Left ventricle myocardium inferior (tissue), 1 donor: ENCODE measurements around the gene HMHB1. TPM values are rescaled to one million over a fixed set of nuclear protein-coding genes. Genes with fewer than 3 reads are reported as not detected.

Experiments used
- DNase-seq: peaks from one replicate; pipeline ENCODE4 v3.0.0-alpha.2; 2020
- H3K27ac ChIP-seq: fragments of 200-600 bp; replicated peaks from 2 replicates; pipeline ENCODE4 v1.8.0; 2021
- H3K27me3 ChIP-seq: fragments of 200-600 bp; 2 replicates; pipeline ENCODE4 v1.8.0; 2021; ENCODE audit warnings: low read depth
- H3K36me3 ChIP-seq: fragments of 200-600 bp; 2 replicates; pipeline ENCODE4 v1.8.0; 2021
- H3K4me1 ChIP-seq: fragments of 200-600 bp; 2 replicates; pipeline ENCODE4 v1.8.0; 2021
- H3K4me3 ChIP-seq: fragments of 200-600 bp; 2 replicates; pipeline ENCODE4 v1.8.0; 2021; ENCODE audit warnings: mild to moderate bottlenecking, moderate library complexity
- H3K9me3 ChIP-seq: fragments of 200-600 bp; replicated peaks from 2 replicates; pipeline ENCODE4 v1.8.0; 2021
- intact Hi-C: fragments of 100-400 bp; cut with micrococcal nuclease; formaldehyde crosslinking; loops from one replicate; pipeline ENCODE4 v1.11.0; 2022
- total RNA-seq: library from RNA; stranded (reverse); fragmentation: NEBNext Ultra II Directional; extraction: Animal tissue kit (Norgen Biotek cat#: 25700); gene quantifications from one replicate; pipeline ENCODE4 v1.2.1, GENCODE V29; 2021
- TF ChIP-seq, protein P1 (sequence below): fragments of 200-600 bp; IDR thresholded peaks from 2 replicates; pipeline ENCODE4 v1.8.0; 2021; ENCODE audit warnings: antibody characterized with exemption, mild to moderate bottlenecking, borderline replicate concordance
- donor health status: DM: no; HTN: yes; CAD: no; lungs with severe emphysema.

The HMHB1 gene
- total RNA-seq, 1 donor from 2014 or later = not detected

DNA sequence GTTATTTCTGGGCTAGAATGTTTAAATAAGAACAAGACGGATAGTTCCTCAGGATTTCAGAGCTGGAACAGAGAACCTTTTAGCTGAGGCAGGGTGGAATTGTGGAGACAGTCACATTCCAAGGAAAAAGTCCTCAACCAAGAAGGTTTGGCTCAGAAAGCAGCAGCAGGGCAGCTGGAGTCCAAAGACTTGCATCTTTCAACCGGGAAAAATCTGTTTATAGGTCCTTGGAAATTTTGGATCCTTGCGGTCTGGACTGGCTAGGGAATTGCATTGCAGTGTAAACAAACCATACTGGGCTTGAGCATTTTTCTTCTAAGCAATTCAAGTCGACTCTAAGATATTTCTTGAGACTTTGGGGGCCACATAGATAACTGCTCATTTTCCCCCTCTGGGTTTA lies 40.8 kb upstream of the HMHB1 start:
- no peaks in the 10 kb centered on the region for H3K9me3 ChIP-seq
- intact Hi-C loops = no loop called here
- H3K27me3 ChIP-seq = no peaks in the 10 kb centered on the region
- TF ChIP-seq, protein P1, sequence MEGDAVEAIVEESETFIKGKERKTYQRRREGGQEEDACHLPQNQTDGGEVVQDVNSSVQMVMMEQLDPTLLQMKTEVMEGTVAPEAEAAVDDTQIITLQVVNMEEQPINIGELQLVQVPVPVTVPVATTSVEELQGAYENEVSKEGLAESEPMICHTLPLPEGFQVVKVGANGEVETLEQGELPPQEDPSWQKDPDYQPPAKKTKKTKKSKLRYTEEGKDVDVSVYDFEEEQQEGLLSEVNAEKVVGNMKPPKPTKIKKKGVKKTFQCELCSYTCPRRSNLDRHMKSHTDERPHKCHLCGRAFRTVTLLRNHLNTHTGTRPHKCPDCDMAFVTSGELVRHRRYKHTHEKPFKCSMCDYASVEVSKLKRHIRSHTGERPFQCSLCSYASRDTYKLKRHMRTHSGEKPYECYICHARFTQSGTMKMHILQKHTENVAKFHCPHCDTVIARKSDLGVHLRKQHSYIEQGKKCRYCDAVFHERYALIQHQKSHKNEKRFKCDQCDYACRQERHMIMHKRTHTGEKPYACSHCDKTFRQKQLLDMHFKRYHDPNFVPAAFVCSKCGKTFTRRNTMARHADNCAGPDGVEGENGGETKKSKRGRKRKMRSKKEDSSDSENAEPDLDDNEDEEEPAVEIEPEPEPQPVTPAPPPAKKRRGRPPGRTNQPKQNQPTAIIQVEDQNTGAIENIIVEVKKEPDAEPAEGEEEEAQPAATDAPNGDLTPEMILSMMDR = no peak
- no peak overlapping the region for H3K27ac ChIP-seq
- no peak for DNase-seq
- no peak overlapping the region for H3K4me3 ChIP-seq
- no peaks in the 10 kb centered on the region for H3K36me3 ChIP-seq
- H3K4me1 ChIP-seq = no peaks in the 10 kb centered on the region

DNA sequence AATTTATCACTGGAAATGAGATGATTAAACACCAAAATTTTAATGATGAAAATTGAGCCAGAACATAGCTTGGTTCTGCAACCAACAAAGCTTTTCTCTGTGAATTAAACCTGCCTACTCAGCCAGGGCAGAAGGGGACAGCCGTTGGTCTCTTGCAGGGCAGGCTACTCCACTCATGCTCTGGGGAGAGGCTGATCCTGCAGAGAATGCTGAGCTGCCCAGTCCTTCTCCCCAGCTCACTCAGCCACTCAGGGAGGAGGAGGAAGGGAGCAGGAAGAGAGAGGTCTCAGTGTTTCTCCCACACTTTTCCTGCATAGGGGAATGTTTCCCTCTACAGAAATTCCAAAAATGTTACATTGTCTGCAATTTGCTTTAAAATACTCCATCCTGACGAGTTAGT lies 40.4 kb upstream of the HMHB1 start:
- no peak overlapping the region for H3K27ac ChIP-seq
- intact Hi-C loops = no loop called here
- TF ChIP-seq, protein P1 = no peak
- H3K4me3 ChIP-seq = no peak overlapping the region
- no peaks in the 10 kb centered on the region for H3K36me3 ChIP-seq
- no peaks in the 10 kb centered on the region for H3K4me1 ChIP-seq
- DNase-seq = no peak
- no peaks in the 10 kb centered on the region for H3K9me3 ChIP-seq
- no peaks in the 10 kb centered on the region for H3K27me3 ChIP-seq

DNA sequence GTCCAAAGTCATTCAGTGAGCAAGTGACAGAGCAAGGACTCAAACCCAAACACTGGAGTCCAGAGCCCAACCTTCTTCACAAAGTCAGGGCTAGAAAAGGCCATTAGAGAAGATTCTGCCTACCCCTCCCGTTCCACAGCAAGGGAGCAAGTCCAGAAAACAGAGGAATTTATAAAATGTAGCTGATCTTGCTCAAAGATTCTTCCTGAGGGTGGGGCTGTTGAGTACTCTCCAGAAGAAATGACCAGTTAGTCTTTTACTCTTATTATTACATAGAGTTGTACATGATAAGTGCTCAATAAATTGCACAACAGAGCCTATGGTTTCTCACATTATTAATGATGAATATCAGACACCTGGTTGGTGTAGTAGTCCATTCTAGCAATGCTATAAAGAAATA lies 39.3 kb upstream of the HMHB1 start:
- H3K9me3 ChIP-seq = no peaks in the 10 kb centered on the region
- no peak for DNase-seq
- no peaks in the 10 kb centered on the region for H3K36me3 ChIP-seq
- no peaks in the 10 kb centered on the region for H3K27me3 ChIP-seq
- no peak overlapping the region for H3K27ac ChIP-seq
- no peaks in the 10 kb centered on the region for H3K4me1 ChIP-seq
- intact Hi-C loops = no loop called here
- TF ChIP-seq, protein P1 = no peak
- H3K4me3 ChIP-seq = no peak overlapping the region

DNA sequence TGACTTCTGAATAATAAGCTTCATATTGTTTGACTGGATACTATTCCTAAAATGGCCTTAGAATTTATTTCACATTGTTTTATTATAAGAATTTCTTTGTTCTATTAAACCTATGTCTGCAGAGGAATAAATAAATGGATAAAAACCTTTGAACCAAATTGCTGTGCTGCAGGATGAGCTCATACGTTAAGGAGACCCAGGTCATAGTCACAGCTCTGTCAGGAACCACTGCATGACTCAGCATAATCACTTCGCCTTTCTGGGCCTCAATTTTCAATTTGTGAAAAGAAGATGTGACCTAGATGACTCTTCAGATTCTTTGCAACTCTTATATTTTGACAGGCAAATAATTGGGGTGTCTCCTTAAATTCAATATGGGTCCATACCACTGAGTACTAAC lies 36.7 kb upstream of the HMHB1 start:
- H3K4me1 ChIP-seq = no peaks in the 10 kb centered on the region
- intact Hi-C loops = no loop called here
- no peaks in the 10 kb centered on the region for H3K27me3 ChIP-seq
- H3K9me3 ChIP-seq = peaks cover 5% of the 10 kb centered on the region
- H3K4me3 ChIP-seq = no peak overlapping the region
- DNase-seq = no peak
- H3K36me3 ChIP-seq = no peaks in the 10 kb centered on the region
- H3K27ac ChIP-seq = no peak overlapping the region
- TF ChIP-seq, protein P1 = no peak

DNA sequence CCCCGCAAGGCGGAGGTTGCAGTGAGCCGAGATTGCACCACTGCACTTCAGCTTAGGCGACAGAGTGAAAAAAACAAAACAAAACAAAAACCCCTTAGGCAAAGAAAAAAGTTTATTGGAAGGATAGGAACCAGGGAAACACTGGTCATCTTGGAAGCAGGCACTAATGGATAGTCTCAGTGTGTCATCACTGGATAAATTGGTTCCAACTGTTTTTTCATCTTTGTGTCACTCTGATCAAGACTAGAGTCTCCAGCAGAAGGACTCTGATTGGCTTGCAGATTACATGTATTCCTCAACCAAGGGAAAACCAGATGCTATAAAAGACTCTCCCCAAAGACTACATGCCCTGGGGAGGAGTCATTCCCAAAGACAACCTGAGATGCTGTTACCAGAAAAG lies 35.0 kb upstream of the HMHB1 start:
- Histone ChIP-seq H3K27ac (no peak overlapping the region), H3K4me3 (no peak overlapping the region), H3K27me3 (no peaks in the 10 kb centered on the region), H3K9me3 (peaks cover 5% of the 10 kb centered on the region), H3K36me3 (no peaks in the 10 kb centered on the region), H3K4me1 (no peaks in the 10 kb centered on the region)
- no peak for DNase-seq
- TF ChIP-seq, protein P1 = no peak
- intact Hi-C loops = no loop called here

DNA sequence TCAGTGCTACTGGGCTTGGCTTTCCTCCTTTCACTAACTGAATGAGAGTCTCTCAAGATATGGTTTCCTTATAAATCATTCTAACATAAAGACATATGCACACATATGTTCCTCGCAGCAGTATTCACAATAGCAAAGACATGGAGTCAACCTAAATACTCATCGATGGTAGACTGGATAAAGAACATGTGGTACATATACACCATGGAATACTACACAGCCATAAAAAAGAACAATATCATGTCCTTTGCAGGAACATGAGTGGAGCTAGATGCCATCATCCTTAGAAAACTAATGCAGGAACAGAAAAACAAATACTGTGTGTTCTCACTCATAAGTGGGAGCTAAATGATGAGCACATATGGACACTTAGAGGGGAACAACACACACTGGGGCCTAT lies 32.5 kb upstream of the HMHB1 start:
- Histone ChIP-seq H3K4me3 (no peak overlapping the region), H3K9me3 (peaks cover 5% of the 10 kb centered on the region), H3K4me1 (peaks cover 6% of the 10 kb centered on the region), H3K27ac (no peak overlapping the region), H3K36me3 (no peaks in the 10 kb centered on the region), H3K27me3 (no peaks in the 10 kb centered on the region)
- intact Hi-C loops = no loop called here
- TF ChIP-seq, protein P1 = no peak
- DNase-seq = no peak
